ENCODE data around the gene NDUFAF3. TPM values are rescaled to one million over a fixed set of nuclear protein-coding genes. Genes with fewer than 3 reads are reported as not detected.

Gene NDUFAF3
- total RNA-seq, 1 experiment from 2014 or later, result 36.8 TPM

DNA sequence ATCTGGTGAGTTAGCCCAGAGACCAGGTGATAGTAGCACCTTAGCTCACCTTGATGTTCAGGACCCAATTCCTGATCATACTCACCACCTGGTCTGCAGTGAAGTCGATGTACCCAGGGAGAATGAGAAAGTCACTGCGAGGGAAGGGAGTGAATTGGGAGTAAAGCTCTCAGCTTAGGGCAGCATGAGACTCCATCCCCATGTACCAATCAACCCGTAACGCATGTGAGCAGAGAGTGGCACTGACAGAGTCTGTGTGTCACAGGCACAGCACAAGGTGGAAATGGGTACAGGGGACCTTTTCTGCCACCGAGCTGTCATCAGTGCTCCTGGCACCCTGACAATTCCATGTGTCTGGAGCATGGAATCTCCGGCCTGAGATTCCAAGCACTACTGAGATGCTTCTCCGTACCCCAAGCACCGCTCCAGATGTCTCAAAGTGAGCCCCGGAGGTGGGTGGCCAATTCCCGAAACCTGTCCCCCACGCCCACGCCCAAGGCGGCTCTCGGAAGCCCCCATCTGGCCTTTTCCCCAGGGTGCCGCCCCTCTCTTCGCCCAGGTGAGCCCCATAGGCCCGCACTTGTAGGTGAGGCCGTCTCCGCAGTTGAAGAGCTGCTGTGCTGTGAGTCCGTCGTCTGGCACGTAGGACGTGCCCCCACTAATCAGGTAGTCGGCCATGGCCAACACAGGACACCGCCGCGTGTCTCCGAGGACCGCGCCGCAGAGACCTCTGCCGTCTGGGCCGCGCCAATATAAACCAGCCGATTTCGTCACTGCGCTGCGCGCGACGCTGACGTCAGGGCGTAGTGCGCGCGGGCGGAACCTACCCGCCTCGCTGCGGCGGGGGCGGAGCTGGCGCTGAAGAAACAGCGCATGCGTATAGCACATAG is 7.0 kb downstream of the NDUFAF3 start, which contains the start of gene IMPDH2 (continued):
- TF ChIP-seq FOXK1 (CRISPR knock-in tag; IDR thresholded peaks at IDR 0.05) (peak; percentile 87), GABPB1 (CRISPR knock-in tag; IDR thresholded peaks at IDR 0.05) (peak; percentile 93), JUN (CRISPR knock-in tag; IDR thresholded peaks at IDR 0.05) (no peak; the same call in 1 of the 2 replicates), IRF2 (CRISPR knock-in tag; IDR thresholded peaks at IDR 0.05; ENCODE audit: borderline replicate concordance, low read depth) (no peak), RELA (CRISPR knock-in tag; IDR thresholded peaks at IDR 0.05; ENCODE audit: borderline replicate concordance) (no peak; the same call in 1 of the 2 replicates)
- TF ChIP-seq, protein P1, sequence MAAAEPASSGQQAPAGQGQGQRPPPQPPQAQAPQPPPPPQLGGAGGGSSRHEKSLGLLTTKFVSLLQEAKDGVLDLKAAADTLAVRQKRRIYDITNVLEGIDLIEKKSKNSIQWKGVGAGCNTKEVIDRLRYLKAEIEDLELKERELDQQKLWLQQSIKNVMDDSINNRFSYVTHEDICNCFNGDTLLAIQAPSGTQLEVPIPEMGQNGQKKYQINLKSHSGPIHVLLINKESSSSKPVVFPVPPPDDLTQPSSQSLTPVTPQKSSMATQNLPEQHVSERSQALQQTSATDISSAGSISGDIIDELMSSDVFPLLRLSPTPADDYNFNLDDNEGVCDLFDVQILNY (CRISPR knock-in tag; IDR thresholded peaks at IDR 0.05), result peak; percentile 96
- TF ChIP-seq, protein P2, sequence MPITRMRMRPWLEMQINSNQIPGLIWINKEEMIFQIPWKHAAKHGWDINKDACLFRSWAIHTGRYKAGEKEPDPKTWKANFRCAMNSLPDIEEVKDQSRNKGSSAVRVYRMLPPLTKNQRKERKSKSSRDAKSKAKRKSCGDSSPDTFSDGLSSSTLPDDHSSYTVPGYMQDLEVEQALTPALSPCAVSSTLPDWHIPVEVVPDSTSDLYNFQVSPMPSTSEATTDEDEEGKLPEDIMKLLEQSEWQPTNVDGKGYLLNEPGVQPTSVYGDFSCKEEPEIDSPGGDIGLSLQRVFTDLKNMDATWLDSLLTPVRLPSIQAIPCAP (CRISPR knock-in tag; IDR thresholded peaks at IDR 0.05), result peak; percentile 69; the same call in 1 of the 2 replicates
- TF ChIP-seq, protein P3, sequence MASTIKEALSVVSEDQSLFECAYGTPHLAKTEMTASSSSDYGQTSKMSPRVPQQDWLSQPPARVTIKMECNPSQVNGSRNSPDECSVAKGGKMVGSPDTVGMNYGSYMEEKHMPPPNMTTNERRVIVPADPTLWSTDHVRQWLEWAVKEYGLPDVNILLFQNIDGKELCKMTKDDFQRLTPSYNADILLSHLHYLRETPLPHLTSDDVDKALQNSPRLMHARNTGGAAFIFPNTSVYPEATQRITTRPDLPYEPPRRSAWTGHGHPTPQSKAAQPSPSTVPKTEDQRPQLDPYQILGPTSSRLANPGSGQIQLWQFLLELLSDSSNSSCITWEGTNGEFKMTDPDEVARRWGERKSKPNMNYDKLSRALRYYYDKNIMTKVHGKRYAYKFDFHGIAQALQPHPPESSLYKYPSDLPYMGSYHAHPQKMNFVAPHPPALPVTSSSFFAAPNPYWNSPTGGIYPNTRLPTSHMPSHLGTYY (CRISPR knock-in tag; IDR thresholded peaks at IDR 0.05), result peak; percentile 92

DNA sequence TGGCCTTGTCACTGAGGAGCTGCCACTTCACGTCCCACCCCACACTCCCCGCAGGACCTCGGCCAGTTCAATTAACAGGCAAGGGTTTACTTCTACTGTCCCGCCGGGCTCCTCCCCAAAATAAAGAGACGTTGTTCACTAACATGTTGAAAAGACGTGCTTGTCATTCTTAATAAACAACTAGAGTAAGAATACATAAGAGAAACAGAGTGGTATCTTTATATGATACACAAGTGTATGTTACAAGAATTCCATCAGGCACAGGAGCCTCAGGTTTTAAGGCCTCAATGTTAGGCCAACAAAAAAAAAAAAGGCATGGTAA is 7.6 kb downstream of the NDUFAF3 start:
- Mint-ChIP-seq H3K9me3 (no peaks in the 10 kb centered on the region), H3K36me3 (peaks cover 57% of the 10 kb centered on the region), H3K27me3 (ENCODE audit: low read depth) (no peaks in the 10 kb centered on the region), H3K4me1 (peaks cover 17% of the 10 kb centered on the region), H3K27ac (peak overlapping the region; percentile 92), H3K4me3 (peak overlapping the region; percentile 90)
- ChIA-PET CTCF (interaction anchor here (0.6 to 1.7 kb wide), 7 partner anchors 16 to 594 kb away, joined by 3 to 9 read pairs (median 6); partner anchors contain the start of genes KLHDC8B, QRICH1 and USP4), POLR2A (interaction anchor here (0.6 to 1.9 kb wide), 10 partner anchors 9 to 104 kb away, joined by 3 to 23 read pairs (median 4); partner anchors contain the start of genes DALRD3, QRICH1 and WDR6)
- no peak for ATAC-seq
- no peak for DNase-seq (ENCODE audit: low spot score)
- TF ChIP-seq, protein P4, sequence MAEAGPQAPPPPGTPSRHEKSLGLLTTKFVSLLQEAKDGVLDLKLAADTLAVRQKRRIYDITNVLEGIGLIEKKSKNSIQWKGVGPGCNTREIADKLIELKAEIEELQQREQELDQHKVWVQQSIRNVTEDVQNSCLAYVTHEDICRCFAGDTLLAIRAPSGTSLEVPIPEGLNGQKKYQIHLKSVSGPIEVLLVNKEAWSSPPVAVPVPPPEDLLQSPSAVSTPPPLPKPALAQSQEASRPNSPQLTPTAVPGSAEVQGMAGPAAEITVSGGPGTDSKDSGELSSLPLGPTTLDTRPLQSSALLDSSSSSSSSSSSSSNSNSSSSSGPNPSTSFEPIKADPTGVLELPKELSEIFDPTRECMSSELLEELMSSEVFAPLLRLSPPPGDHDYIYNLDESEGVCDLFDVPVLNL (CRISPR knock-in tag; IDR thresholded peaks at IDR 0.05; ENCODE audit: borderline replicate concordance, low read depth), result no peak
- TF ChIP-seq, protein P2 (CRISPR knock-in tag; IDR thresholded peaks at IDR 0.05), result no peak
- no peak for TF ChIP-seq ZNF219 (CRISPR knock-in tag; IDR thresholded peaks at IDR 0.05; ENCODE audit: borderline replicate concordance)
- TF ChIP-seq, protein P5, sequence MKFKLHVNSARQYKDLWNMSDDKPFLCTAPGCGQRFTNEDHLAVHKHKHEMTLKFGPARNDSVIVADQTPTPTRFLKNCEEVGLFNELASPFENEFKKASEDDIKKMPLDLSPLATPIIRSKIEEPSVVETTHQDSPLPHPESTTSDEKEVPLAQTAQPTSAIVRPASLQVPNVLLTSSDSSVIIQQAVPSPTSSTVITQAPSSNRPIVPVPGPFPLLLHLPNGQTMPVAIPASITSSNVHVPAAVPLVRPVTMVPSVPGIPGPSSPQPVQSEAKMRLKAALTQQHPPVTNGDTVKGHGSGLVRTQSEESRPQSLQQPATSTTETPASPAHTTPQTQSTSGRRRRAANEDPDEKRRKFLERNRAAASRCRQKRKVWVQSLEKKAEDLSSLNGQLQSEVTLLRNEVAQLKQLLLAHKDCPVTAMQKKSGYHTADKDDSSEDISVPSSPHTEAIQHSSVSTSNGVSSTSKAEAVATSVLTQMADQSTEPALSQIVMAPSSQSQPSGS (CRISPR knock-in tag; IDR thresholded peaks at IDR 0.05; ENCODE audit: borderline replicate concordance, low read depth), result no peak
- TF ChIP-seq ESRRA (CRISPR knock-in tag; IDR thresholded peaks at IDR 0.05; ENCODE audit: borderline replicate concordance), result no peak
- TF ChIP-seq ZBTB21 (CRISPR knock-in tag; IDR thresholded peaks at IDR 0.05; ENCODE audit: borderline replicate concordance), result no peak
- TF ChIP-seq ATF1 (CRISPR knock-in tag; IDR thresholded peaks at IDR 0.05), result peak; percentile 7
- no peak for TF ChIP-seq JAZF1 (CRISPR knock-in tag; IDR thresholded peaks at IDR 0.05)
- TF ChIP-seq ELF4 (CRISPR knock-in tag; IDR thresholded peaks at IDR 0.05; ENCODE audit: low read depth), result no peak
- TF ChIP-seq ZNF423 (CRISPR knock-in tag; IDR thresholded peaks at IDR 0.05), result no peak
- TF ChIP-seq, protein P6, sequence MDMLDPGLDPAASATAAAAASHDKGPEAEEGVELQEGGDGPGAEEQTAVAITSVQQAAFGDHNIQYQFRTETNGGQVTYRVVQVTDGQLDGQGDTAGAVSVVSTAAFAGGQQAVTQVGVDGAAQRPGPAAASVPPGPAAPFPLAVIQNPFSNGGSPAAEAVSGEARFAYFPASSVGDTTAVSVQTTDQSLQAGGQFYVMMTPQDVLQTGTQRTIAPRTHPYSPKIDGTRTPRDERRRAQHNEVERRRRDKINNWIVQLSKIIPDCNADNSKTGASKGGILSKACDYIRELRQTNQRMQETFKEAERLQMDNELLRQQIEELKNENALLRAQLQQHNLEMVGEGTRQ (CRISPR knock-in tag; IDR thresholded peaks at IDR 0.05), result 0 out of 2 replicates have a peak, but pooled peaks have one; percentile 2
- TF ChIP-seq, protein P7, sequence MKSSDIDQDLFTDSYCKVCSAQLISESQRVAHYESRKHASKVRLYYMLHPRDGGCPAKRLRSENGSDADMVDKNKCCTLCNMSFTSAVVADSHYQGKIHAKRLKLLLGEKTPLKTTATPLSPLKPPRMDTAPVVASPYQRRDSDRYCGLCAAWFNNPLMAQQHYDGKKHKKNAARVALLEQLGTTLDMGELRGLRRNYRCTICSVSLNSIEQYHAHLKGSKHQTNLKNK (CRISPR knock-in tag; IDR thresholded peaks at IDR 0.05), result no peak
- TF ChIP-seq, protein P8, sequence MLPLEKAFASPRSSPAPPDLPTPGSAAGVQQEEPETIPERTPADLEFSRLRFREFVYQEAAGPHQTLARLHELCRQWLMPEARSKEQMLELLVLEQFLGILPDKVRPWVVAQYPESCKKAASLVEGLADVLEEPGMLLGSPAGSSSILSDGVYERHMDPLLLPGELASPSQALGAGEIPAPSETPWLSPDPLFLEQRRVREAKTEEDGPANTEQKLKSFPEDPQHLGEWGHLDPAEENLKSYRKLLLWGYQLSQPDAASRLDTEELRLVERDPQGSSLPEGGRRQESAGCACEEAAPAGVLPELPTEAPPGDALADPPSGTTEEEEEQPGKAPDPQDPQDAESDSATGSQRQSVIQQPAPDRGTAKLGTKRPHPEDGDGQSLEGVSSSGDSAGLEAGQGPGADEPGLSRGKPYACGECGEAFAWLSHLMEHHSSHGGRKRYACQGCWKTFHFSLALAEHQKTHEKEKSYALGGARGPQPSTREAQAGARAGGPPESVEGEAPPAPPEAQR (CRISPR knock-in tag; IDR thresholded peaks at IDR 0.05), result no peak
- TF ChIP-seq SMAD3 (CRISPR knock-in tag; IDR thresholded peaks at IDR 0.05; ENCODE audit: borderline replicate concordance), result no peak
- TF ChIP-seq, protein P3 (CRISPR knock-in tag; IDR thresholded peaks at IDR 0.05), result no peak
- no peak for TF ChIP-seq IRF2 (CRISPR knock-in tag; IDR thresholded peaks at IDR 0.05; ENCODE audit: borderline replicate concordance, low read depth)
- no peak for TF ChIP-seq CREM (CRISPR knock-in tag; IDR thresholded peaks at IDR 0.05)
